Adrenal gland (tissue), 12 donors: Measurements from ENCODE around the gene BPGM. TPM values are rescaled to one million over a fixed set of nuclear protein-coding genes. Genes with fewer than 3 reads are reported as not detected.

ENCODE experiments used
- DNase-seq, 7 donors: peaks; one replicate each; pipeline ENCODE4 v3.0.0-alpha.2; 2019 to 2020
- H3K27ac ChIP-seq, 5 donors: fragments of 200-600 bp; sonication (generic) in 4 of 5; 1 replicate in 3 of 5; 2 replicates in 2 of 5; pipeline versions ENCODE4 v1.5.1 to v1.8.0; 2016 to 2020; ENCODE audit warnings: mild to moderate bottlenecking in 1 of 5
- H3K27me3 ChIP-seq: fragments of 200-600 bp; 2 replicates; pipeline ENCODE4 v1.8.0; 2021
- H3K36me3 ChIP-seq, 2 donors: fragments of 200-600 bp; replicated peaks in 1 of 2; 1 replicate in 1 of 2; 2 replicates in 1 of 2; pipeline versions ENCODE4 v1.5.1 to v1.8.0; 2018 to 2022
- H3K4me1 ChIP-seq, 2 donors: fragments of 200-600 bp; replicated peaks in 1 of 2; 1 replicate in 1 of 2; 2 replicates in 1 of 2; pipeline versions ENCODE4 v1.5.1 to v1.8.0; 2018 to 2021
- H3K4me3 ChIP-seq, 4 donors: fragments of 200-600 bp; sonication (generic) in 3 of 4; one replicate each; pipeline ENCODE4 v1.5.1; 2016 to 2018
- H3K9me3 ChIP-seq, 3 donors: fragments of 200-600 bp; sonication (generic) in 1 of 3; replicated peaks in 1 of 3; 1 replicate in 2 of 3; 2 replicates in 1 of 3; pipeline versions ENCODE4 v1.5.1 to v1.8.0; 2016 to 2021
- POLR2A ChIP-seq, 2 donors: fragments of 450-650 bp; IDR thresholded peaks; one replicate each; pipeline ENCODE4 v1.6.1; 2017; ENCODE audit warnings: antibody characterized with exemption in 2 of 2, mild to moderate bottlenecking in 2 of 2, moderate library complexity in 1 of 2
- WGBS, 4 donors: extraction: QIAGEN DNeasy Blood & Tissue Kit in 2 of 4; methylation state at CpG; one replicate each; pipeline versions ENCODE4 v1.1.5 to v1.1.7; 2013 to 2017; 5-methylcytosine and 5-hydroxymethylcytosine counted together
- intact Hi-C, 2 donors: fragments of 100-400 bp; cut with DNase I; formaldehyde crosslinking; loops; one replicate each; pipeline versions ENCODE4 v1.14.1 to v1.15.0; 2022 to 2023
- polyA plus RNA-seq, 3 donors: library from polyadenylated mRNA; stranded (reverse); fragments of 200-250 nt in 2 of 3; fragments of 350-450 nt in 1 of 3; fragmentation: Illumina TruSeq in 1 of 3; extraction: RNeasy Lipid Tissue Mini Kit (QIAGEN cat#74804) in 1 of 3; gene quantifications; one replicate each; pipeline ENCODE4 v1.2.3, GENCODE V29; 2013 to 2014
- total RNA-seq, 9 donors: library from RNA; depleted of rRNA in 4 of 9; stranded (reverse); fragments of >200 nt in 4 of 9; fragments of 120-200 nt in 1 of 9; fragmentation: NEBNext Ultra II Directional in 1 of 9; extraction: Animal tissue kit (Norgen Biotek cat#: 25700) in 1 of 9; gene quantifications; one replicate each; pipeline versions ENCODE4 v1.1.0 to v1.2.4, GENCODE V29; 2013 to 2023
- TF ChIP-seq, protein P1 (sequence below), 6 experiments: fragments of 450-650 bp in 4 of 6; fragments of 200-600 bp in 2 of 6; sonication (generic) in 1 of 6; IDR thresholded peaks; 1 replicate in 5 of 6; 2 replicates in 1 of 6; pipeline versions ENCODE4 v1.5.1 to v1.8.0; 2016 to 2021; ENCODE audit warnings: antibody characterized with exemption in 6 of 6, mild to moderate bottlenecking in 2 of 6, moderate library complexity in 1 of 6
- donor health status: healthy with polysubstance abuse.
- donor health status: Bipolar disorder and iron deficiency.
- donor health status: DM: yes; HTN: yes; CAD: no.
- donor health status: DM: no; HTN: no; CAD: no.
- donor health status: DM: no; HTN: no; CAD: no.
- donor health status: DM: yes; HTN: yes; CAD: no.

The BPGM gene
- total and polyA plus RNA-seq, 12 donors: 12.1 to 34.8 (median 17.9) TPM

DNA sequence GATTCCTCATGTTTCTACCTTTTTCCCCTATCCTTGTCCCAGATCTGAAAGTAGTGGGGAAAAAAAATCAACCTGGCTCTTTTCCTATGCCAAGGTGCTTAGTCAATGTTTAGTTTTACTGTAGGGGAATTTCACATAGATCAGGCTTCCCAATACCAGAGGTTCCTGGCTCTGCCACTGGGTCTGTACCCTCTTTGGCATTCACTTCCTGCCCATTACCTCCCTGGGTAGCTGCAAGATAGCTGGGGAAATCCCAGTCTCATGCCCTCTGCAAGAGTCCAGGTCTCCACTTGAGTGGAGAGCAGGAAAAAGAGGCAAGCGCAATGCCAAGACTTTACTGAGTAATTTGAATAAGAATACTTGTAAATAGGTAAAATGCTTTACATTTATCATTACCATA, 3.5 kb upstream of the BPGM start:
- H3K36me3 ChIP-seq: no peaks in the 10 kb centered on the region
- H3K27me3 ChIP-seq: no peaks in the 10 kb centered on the region
- no peak overlapping the region for H3K4me3 ChIP-seq
- H3K27ac ChIP-seq: no peak overlapping the region
- TF ChIP-seq POLR2A (IDR thresholded peaks at IDR 0.05): no peak
- TF ChIP-seq, protein P1, sequence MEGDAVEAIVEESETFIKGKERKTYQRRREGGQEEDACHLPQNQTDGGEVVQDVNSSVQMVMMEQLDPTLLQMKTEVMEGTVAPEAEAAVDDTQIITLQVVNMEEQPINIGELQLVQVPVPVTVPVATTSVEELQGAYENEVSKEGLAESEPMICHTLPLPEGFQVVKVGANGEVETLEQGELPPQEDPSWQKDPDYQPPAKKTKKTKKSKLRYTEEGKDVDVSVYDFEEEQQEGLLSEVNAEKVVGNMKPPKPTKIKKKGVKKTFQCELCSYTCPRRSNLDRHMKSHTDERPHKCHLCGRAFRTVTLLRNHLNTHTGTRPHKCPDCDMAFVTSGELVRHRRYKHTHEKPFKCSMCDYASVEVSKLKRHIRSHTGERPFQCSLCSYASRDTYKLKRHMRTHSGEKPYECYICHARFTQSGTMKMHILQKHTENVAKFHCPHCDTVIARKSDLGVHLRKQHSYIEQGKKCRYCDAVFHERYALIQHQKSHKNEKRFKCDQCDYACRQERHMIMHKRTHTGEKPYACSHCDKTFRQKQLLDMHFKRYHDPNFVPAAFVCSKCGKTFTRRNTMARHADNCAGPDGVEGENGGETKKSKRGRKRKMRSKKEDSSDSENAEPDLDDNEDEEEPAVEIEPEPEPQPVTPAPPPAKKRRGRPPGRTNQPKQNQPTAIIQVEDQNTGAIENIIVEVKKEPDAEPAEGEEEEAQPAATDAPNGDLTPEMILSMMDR (IDR thresholded peaks at IDR 0.05): no peak
- 83 to 100% (median 91%) methylated on average over 1 of the region's 1 CpG for WGBS, 4 donors
- no peak for DNase-seq
- intact Hi-C loops: no loop called here
- H3K9me3 ChIP-seq: no peaks in the 10 kb centered on the region
- H3K4me1 ChIP-seq: peaks cover 10 to 13% of the 10 kb centered on the region in 2 donors

DNA sequence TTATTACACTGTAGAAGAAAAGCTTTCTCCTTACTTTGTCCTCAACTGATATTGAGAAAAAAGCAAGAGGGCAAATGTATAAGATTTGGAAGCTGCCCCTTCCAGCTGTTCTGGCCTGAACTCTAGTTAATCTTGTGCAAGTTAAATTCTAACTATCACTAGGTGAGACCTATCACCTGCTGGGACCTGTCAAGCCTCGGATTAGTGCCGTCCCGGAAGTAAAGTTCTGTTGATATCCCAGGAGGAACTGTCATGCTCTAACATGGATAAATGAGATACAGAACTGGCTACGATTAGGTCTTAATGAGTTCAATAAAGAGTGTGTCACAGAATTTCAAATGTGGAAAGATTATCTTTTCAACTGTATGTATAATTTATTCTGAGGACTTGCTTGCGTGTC, 1.2 kb upstream of the BPGM start:
- DNase-seq: no peak

DNA sequence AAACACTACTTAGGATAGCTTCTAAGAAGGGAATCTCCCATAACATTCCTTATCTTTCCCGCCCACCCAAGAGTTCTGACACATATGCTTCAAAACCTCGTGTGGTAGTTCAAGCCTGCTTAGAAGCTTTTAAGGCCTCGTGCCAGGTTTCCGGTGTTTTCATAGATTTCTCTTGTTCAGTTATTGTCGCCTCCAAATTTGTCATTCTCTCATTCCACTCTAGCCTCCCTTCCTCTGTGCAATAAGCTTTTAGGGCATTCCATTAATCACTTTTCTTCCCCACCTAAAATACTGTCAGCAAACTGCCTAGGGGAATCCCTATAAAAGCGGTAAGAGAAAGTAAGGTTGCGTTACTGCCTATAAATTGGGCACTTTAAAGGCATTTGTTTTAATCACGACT, 718 bp upstream of the BPGM start:
- TF ChIP-seq, protein P1 (IDR thresholded peaks at IDR 0.05): peak in 1 of 6 experiments; percentile 1
- TF ChIP-seq POLR2A (IDR thresholded peaks at IDR 0.05): no peak
- Histone ChIP-seq H3K27ac (peak overlapping the region; percentile 5 to 67 (median 59)), H3K36me3 (no peaks in the 10 kb centered on the region), H3K4me3 (peak overlapping the region; percentile 66 to 72 (median 68)), H3K27me3 (no peaks in the 10 kb centered on the region), H3K4me1 (peaks cover 10 to 17% of the 10 kb centered on the region in 2 donors), H3K9me3 (no peaks in the 10 kb centered on the region)
- 3 to 7% (median 5%) methylated on average over 8 of the region's 8 CpGs for WGBS, 4 donors
- intact Hi-C loops: no loop called here
- peak in 3 of 7 donors; percentile 10 to 28 (median 16) for DNase-seq

More for the DNA sequence above, 1.2 kb upstream of the BPGM start:
- H3K36me3 ChIP-seq: no peaks in the 10 kb centered on the region
- H3K27ac ChIP-seq: no peak overlapping the region
- WGBS, 4 donors: 71 to 84% (median 82%) methylated on average over 5 of the region's 5 CpGs
- H3K9me3 ChIP-seq: no peaks in the 10 kb centered on the region
- H3K27me3 ChIP-seq: no peaks in the 10 kb centered on the region
- H3K4me1 ChIP-seq: peaks cover 10 to 17% of the 10 kb centered on the region in 2 donors
- peak overlapping the region in 1 of 4 donors; percentile 70 for H3K4me3 ChIP-seq
- no peak for TF ChIP-seq POLR2A (IDR thresholded peaks at IDR 0.05)
- TF ChIP-seq, protein P1 (IDR thresholded peaks at IDR 0.05): no peak
- intact Hi-C loops: no loop called here

DNA sequence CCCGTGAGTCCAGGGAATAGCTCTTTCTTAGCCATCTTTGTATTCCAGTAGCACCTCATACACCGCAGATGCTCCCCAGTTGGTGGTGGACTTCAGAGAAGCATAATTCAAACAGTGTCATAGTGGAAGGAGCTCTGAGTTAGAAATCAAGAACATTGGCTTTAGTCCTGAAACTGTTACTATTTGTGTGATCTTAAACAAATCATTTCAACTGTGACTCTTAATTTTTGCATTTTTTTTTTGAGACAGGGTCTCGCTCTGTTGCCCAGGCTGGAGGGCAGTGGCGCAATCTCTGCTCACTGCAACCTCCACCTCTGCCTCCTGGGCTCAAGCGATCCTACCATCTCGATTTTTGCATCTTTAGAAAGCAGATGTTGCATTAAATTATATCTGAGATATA, 1.8 kb downstream of the BPGM start:
- H3K9me3 ChIP-seq: no peaks in the 10 kb centered on the region
- peaks cover 10 to 17% of the 10 kb centered on the region in 2 donors for H3K4me1 ChIP-seq
- H3K27me3 ChIP-seq: no peaks in the 10 kb centered on the region
- WGBS, 4 donors: 92 to 96% (median 94%) methylated on average over 6 of the region's 6 CpGs
- no peaks in the 10 kb centered on the region for H3K36me3 ChIP-seq
- intact Hi-C loops: no loop called here
- no peak for TF ChIP-seq POLR2A (IDR thresholded peaks at IDR 0.05)
- TF ChIP-seq, protein P1 (IDR thresholded peaks at IDR 0.05): no peak
- no peak overlapping the region for H3K27ac ChIP-seq
- no peak overlapping the region for H3K4me3 ChIP-seq
- no peak for DNase-seq
